Keratinocyte (primary cell): ENCODE results near the gene RHOG. TPM values are rescaled to one million over a fixed set of nuclear protein-coding genes. Genes with fewer than 3 reads are reported as not detected.

Experiments used
- DNase-seq: peaks from one replicate; pipeline ENCODE4 v3.0.0-alpha.2; 2011; ENCODE audit warnings: low read depth, missing footprints, low spot score
- FAIRE-seq: peaks from 2 replicates; lab custom pipeline; 2011; peaks lifted over from hg19 to GRCh38; lab: Jason Lieb, UNC
- H2AFZ ChIP-seq: 2 replicates; pipeline ENCODE4 v1.6.0; 2012; ENCODE audit warnings: low read length, control low read depth, inconsistent platforms; ENCODE audit not compliant: control insufficient read depth
- H3K27ac ChIP-seq: 2 replicates; pipeline ENCODE4 v1.5.1; 2011; ENCODE audit warnings: low read length; ENCODE audit not compliant: control insufficient read depth, insufficient read depth
- H3K27me3 ChIP-seq: 3 replicates; pipeline ENCODE4 v1.6.0; 2011; ENCODE audit warnings: low read length; ENCODE audit not compliant: control insufficient read depth, insufficient read depth; ENCODE audit errors: extremely low read depth
- H3K36me3 ChIP-seq, 2 experiments: 2 replicates in 1 of 2; 3 replicates in 1 of 2; pipeline ENCODE4 v1.5.1; 2011; ENCODE audit warnings: low read length in 2 of 2, mild to moderate bottlenecking in 1 of 2; ENCODE audit not compliant: control insufficient read depth in 2 of 2, insufficient read depth in 2 of 2; ENCODE audit errors: extremely low read depth in 1 of 2
- H3K4me1 ChIP-seq: 3 replicates; pipeline ENCODE4 v1.5.1; 2011; ENCODE audit warnings: low read length; ENCODE audit not compliant: control insufficient read depth, insufficient read depth; ENCODE audit errors: extremely low read depth
- H3K4me2 ChIP-seq: 3 replicates; pipeline ENCODE4 v1.6.0; 2011; ENCODE audit warnings: low read depth, low read length; ENCODE audit not compliant: control insufficient read depth, insufficient read depth; ENCODE audit errors: extremely low read depth
- H3K4me3 ChIP-seq, 3 experiments: fragments of 200-600 bp in 1 of 3; sonication (generic) in 1 of 3; 2 replicates in 2 of 3; 3 replicates in 1 of 3; pipeline ENCODE4 v1.5.1; 2011 to 2016; ENCODE audit warnings: low read length in 3 of 3, mild to moderate bottlenecking in 3 of 3, control low read depth in 2 of 3, inconsistent platforms in 1 of 3, low read depth in 1 of 3, mixed read lengths in 1 of 3, mixed run types in 1 of 3, moderate library complexity in 1 of 3; ENCODE audit not compliant: control insufficient read depth in 2 of 3, insufficient read depth in 2 of 3; ENCODE audit errors: extremely low read depth in 1 of 3
- H3K79me2 ChIP-seq: 2 replicates; pipeline ENCODE4 v1.6.0; 2012; ENCODE audit warnings: low read length; ENCODE audit not compliant: control insufficient read depth, insufficient read depth
- H3K9ac ChIP-seq: 3 replicates; pipeline ENCODE4 v1.6.0; 2011; ENCODE audit warnings: low read length; ENCODE audit not compliant: control insufficient read depth, insufficient read depth; ENCODE audit errors: extremely low read depth
- H3K9me1 ChIP-seq: 3 replicates; pipeline ENCODE4 v1.6.0; 2011; ENCODE audit warnings: low read length; ENCODE audit not compliant: control insufficient read depth, insufficient read depth; ENCODE audit errors: extremely low read depth
- H3K9me3 ChIP-seq: 2 replicates; pipeline ENCODE4 v1.5.1; 2012; ENCODE audit warnings: low read depth, low read length; ENCODE audit not compliant: control insufficient read depth
- H4K20me1 ChIP-seq: 3 replicates; pipeline ENCODE4 v1.6.0; 2011; ENCODE audit warnings: low read length; ENCODE audit not compliant: control insufficient read depth, insufficient read depth; ENCODE audit errors: extremely low read depth
- CTCF ChIP-seq, 3 experiments: IDR thresholded peaks in 1 of 3; conservative IDR thresholded peaks in 1 of 3; optimal IDR thresholded peaks in 1 of 3; 2 replicates in 2 of 3; 3 replicates in 1 of 3; pipeline versions ENCODE3 to v1.5.1; 2011; ENCODE audit warnings: low read length in 3 of 3, mild to moderate bottlenecking in 3 of 3, moderate library complexity in 2 of 3, control low read depth in 1 of 3, inconsistent platforms in 1 of 3; ENCODE audit not compliant: insufficient read depth in 2 of 3; ENCODE audit errors: extremely low read depth in 1 of 3
- EZH2 ChIP-seq: IDR thresholded peaks from one replicate; pipeline ENCODE4 v1.6.1; 2012; ENCODE audit warnings: inconsistent platforms, mild to moderate bottlenecking, low read length, moderate library complexity
- dilution Hi-C: fragments of 300-500 bp; cut with MboI; formaldehyde crosslinking; loops from one replicate; pipeline ENCODE4 v1.7.0; 2020; ENCODE audit warnings: low sequenced_read_pairs; ENCODE audit not compliant: extremely low pct_ligation_motif_present
- polyA plus RNA-seq, 5 experiments: library from polyadenylated mRNA; depleted of rRNA in 3 of 5; stranded (reverse) in 3 of 5; stranded (forward) in 1 of 5; unstranded in 1 of 5; fragments of >200 nt; gene quantifications; 1 replicate in 1 of 5; 2 replicates in 3 of 5; 3 replicates in 1 of 5; pipeline versions ENCODE4 v1.2.1 to v1.2.3, GENCODE V29; 2011 to 2012; ENCODE audit warnings: missing spikeins in 2 of 5, low read depth in 1 of 5, low replicate concordance in 1 of 5

RHOG gene
- polyA plus RNA-seq, 1 donor (not counting 4 experiments of a cell fraction or from before 2014, with no cell fraction given) = 39.8 TPM

GRCh38 chr11:3823762-3824506, 16.8 kb downstream of the RHOG start:
- Histone ChIP-seq H3K4me3 (no peak overlapping the region), H3K9ac (no peak overlapping the region), H2AFZ (no peak overlapping the region), H3K27ac (no peak overlapping the region), H3K4me1 (peaks cover 11% of the 10 kb centered on the region), H3K9me3 (no peaks in the 10 kb centered on the region), H3K36me3 (peaks cover 19 to 21% of the 10 kb centered on the region in 2 experiments), H3K27me3 (no peaks in the 10 kb centered on the region), H3K9me1 (peaks cover 3% of the 10 kb centered on the region), H3K79me2 (peaks cover 12% of the 10 kb centered on the region), H4K20me1 (no peaks in the 10 kb centered on the region), H3K4me2 (no peak overlapping the region)
- dilution Hi-C loops = no loop called here
- no peak for DNase-seq
- no peak for FAIRE-seq
- TF ChIP-seq EZH2 = no peak
- TF ChIP-seq CTCF (optimal IDR thresholded peaks at IDR 0.05 in 1 of 3, IDR thresholded peaks at IDR 0.05 in 1 of 3, conservative IDR thresholded peaks at IDR 0.05 in 1 of 3; ENCODE audit: extremely low read depth in 1 of 3, insufficient read depth in 2 of 3, low read length in 3 of 3) = no peak

- Histone ChIP-seq H3K4me1 (peaks cover 11% of the 10 kb centered on the region), H3K9me3 (no peaks in the 10 kb centered on the region), H3K9ac (no peak overlapping the region), H4K20me1 (no peaks in the 10 kb centered on the region), H2AFZ (no peak overlapping the region), H3K79me2 (peaks cover 10% of the 10 kb centered on the region), H3K4me3 (no peak overlapping the region), H3K36me3 (peaks cover 19 to 21% of the 10 kb centered on the region in 2 experiments), H3K4me2 (no peak overlapping the region), H3K9me1 (peaks cover 3% of the 10 kb centered on the region), H3K27me3 (no peaks in the 10 kb centered on the region), H3K27ac (no peak overlapping the region)
- dilution Hi-C loops = no loop called here
- no peak for TF ChIP-seq EZH2
- no peak for TF ChIP-seq CTCF (optimal IDR thresholded peaks at IDR 0.05 in 1 of 3, IDR thresholded peaks at IDR 0.05 in 1 of 3, conservative IDR thresholded peaks at IDR 0.05 in 1 of 3; ENCODE audit: extremely low read depth in 1 of 3, insufficient read depth in 2 of 3, low read length in 3 of 3)
- FAIRE-seq (no peak), DNase-seq (no peak)
These were observed 17.5 kb downstream of the RHOG start for GRCh38 chr11:3823303-3823702.
